ENCODE data around the gene APC2.
"Not testable (repeated sequence)": the region's sequence is repeated elsewhere in the genome, so short reads cannot be mapped to it uniquely, and the experiment has no call there.

APC2 gene

DNA sequence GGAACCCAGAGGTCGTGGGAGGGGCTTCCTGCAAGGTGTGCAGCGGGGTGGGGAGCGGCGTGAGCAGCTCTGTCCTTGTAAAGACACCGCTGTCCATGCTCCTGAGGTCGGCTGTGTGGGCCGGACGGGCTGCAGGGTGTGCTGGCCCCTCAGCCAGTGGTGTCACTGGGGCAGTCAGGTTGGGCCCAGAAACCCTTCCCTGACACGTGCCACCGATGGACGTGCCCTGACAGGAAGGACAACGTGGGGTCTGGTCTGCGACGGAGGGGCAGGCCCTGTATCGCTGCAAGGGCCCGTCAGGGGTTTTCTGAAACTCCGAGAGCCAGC, 15.9 kb upstream of the APC2 start:
- Histone ChIP-seq H3K9ac (ENCODE audit: low read length) (no peak overlapping the region), H3K27me3 (ENCODE audit: control insufficient read depth in 1 of 2, insufficient read depth in 2 of 2, low read length in 2 of 2) (no peaks in the 10 kb centered on the region), H3K9me3 (ENCODE audit: low read length) (no peaks in the 10 kb centered on the region), H3K27ac (ENCODE audit: low read depth, low read length) (no peak overlapping the region), H3K4me3 (ENCODE audit: low read depth in 1 of 2, low read length in 2 of 2) (no peak overlapping the region), H3K4me1 (ENCODE audit: insufficient read depth, low read length) (peaks cover 5% of the 10 kb centered on the region), H3K36me3 (ENCODE audit: insufficient read depth, low read length) (peaks cover 37% of the 10 kb centered on the region)

DNA sequence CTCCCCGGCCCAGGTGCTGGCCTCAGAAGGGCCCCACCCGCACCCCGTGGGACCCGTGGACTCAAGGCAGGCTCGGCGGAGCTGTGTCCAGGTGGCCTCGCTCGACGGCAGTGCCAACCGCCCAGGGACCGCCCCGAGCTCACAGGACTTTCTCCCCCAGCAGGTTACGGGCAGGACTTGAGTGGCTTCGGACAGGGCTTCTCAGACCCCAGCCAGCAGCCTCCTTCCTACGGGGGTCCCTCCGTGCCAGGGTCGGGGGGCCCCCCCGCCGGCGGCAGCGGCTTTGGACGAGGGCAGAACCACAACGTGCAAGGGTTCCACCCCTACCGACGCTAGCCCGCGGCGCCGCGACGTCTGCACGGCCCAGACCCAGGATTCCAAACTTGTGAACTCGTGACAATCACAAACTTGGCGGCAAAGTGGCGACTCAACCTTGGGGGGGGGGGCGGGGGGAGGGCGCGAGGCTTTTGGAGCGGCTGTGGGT, 15.3 kb upstream of the APC2 start:
- Histone ChIP-seq H3K9me3 (ENCODE audit: low read length) (no peaks in the 10 kb centered on the region), H3K36me3 (ENCODE audit: insufficient read depth, low read length) (peaks cover 34% of the 10 kb centered on the region), H3K9ac (ENCODE audit: low read length) (no peak overlapping the region), H3K27me3 (ENCODE audit: control insufficient read depth in 1 of 2, insufficient read depth in 2 of 2, low read length in 2 of 2) (no peaks in the 10 kb centered on the region), H3K27ac (ENCODE audit: low read depth, low read length) (no peak overlapping the region), H3K4me1 (ENCODE audit: insufficient read depth, low read length) (peaks cover 11% of the 10 kb centered on the region), H3K4me3 (ENCODE audit: low read depth in 1 of 2, low read length in 2 of 2) (no peak overlapping the region)

DNA sequence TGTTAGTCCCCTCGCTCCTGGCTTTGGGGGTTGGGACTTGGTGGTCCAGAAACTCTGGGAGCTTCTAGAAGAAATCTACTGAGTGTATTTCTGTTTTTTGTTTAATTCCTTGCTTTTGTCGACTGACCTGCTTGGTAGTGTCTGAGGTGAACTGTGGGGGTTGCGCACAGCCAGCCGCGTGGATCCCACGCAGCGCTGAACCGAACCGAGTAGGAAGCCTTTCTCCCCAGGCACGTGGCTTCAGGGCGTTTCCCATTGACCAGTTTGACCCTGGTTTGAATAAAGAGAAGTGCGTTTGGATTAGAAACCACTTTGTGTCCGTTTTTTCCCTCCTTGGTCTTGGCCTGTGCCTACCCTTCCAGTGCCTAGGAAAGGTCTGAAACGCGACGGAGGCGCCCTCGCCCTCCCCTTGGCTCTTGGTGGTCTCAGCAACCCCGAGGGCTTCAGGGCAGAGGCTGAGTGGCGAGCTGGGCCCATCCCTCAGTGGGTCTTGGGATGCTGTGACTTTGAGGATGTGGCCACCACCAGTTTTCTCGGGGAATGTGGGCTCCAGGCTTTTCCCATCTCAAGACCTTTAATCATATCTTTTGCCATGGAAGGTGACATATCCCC, 14.4 kb upstream of the APC2 start:
- Histone ChIP-seq H3K27me3 (ENCODE audit: control insufficient read depth in 1 of 2, insufficient read depth in 2 of 2, low read length in 2 of 2) (no peaks in the 10 kb centered on the region), H3K9ac (ENCODE audit: low read length) (no peak overlapping the region), H3K36me3 (ENCODE audit: insufficient read depth, low read length) (peaks cover 39% of the 10 kb centered on the region), H3K4me3 (ENCODE audit: low read depth in 1 of 2, low read length in 2 of 2) (no peak overlapping the region), H3K4me1 (ENCODE audit: insufficient read depth, low read length) (peaks cover 13% of the 10 kb centered on the region), H3K27ac (ENCODE audit: low read depth, low read length) (no peak overlapping the region), H3K9me3 (ENCODE audit: low read length) (no peaks in the 10 kb centered on the region)

DNA sequence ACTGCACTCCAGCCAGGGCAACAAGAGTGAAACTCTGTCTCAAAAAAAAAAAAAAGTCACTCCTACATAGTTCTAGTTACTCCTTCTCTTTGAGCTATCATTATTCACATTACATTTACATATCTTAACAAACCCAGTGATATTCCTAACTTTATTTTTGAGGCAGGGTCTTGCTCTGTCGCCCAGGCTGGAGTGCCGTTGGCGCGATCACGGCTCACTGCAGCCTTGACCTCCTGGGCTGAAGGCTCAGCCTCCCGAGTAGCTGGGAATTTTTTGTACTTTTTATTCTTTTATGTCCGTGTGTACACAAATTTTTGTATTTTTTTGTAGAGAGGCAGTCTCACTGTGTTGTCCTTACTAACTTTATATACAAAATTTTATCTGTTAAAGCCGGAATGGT, 12.3 kb upstream of the APC2 start:
- Histone ChIP-seq H3K9ac (ENCODE audit: low read length) (no peak overlapping the region), H3K27ac (ENCODE audit: low read depth, low read length) (no peak overlapping the region)

DNA sequence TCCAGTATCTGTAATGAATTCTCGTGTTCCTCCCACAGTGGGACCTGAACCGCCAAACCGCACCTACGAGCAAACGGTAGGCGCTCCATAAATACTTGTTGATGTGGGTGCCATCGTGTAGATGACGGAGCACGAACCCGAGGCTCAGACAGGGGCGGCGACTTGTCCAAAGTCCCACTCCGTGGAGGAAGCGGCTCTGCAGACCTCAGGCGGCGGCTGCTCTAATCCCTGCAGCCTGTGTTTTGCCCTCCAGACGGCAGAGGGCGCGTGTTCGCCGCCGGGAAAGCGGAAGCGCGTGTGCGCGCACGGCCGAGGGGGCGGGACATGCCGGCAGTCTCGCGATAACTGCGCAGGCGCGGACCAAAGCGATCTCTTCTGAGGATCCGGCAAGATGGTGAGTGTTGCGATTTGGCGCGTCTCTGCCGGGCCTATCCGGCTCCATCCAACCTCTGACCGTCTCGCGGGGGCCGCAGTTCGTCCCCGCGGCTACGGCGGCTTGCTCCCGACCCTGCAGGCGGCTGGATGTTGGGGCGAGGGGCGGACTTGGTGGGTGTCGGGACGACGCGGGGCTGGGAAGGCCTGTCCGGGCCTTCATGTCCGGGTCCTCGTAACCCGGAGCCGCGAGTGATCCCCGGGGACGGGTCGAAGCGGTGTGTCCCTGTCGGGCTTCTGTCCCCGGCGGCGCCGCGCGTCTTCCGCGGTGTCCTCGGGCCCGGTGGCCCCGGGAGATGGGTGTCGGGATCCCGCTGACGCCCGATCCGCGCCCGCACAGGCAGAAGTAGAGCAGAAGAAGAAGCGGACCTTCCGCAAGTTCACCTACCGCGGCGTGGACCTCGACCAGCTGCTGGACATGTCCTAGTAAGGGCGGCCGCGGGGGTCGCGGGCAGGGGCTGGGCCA, 11.6 kb upstream of the APC2 start, which contains the start of gene RPS15:
Gene RPS15, plus strand, starts transcription at position 362 of the 898 bp plus-strand sequence. Its CDS starts 30 bp downstream, at position 392.
- Histone ChIP-seq H3K4me1 (ENCODE audit: insufficient read depth, low read length) (peaks cover 13% of the 10 kb centered on the region), H3K36me3 (ENCODE audit: insufficient read depth, low read length) (peaks cover 32% of the 10 kb centered on the region), H3K27me3 (ENCODE audit: control insufficient read depth in 1 of 2, insufficient read depth in 2 of 2, low read length in 2 of 2) (no peaks in the 10 kb centered on the region), H3K4me3 (ENCODE audit: low read depth in 1 of 2, low read length in 2 of 2) (peak within 1 kb of the TSS; percentile 63 to 87), H3K9ac (ENCODE audit: low read length) (peak within 1 kb of the TSS; percentile 50), H3K9me3 (ENCODE audit: low read length) (no peaks in the 10 kb centered on the region), H3K27ac (ENCODE audit: low read depth, low read length) (peak within 1 kb of the TSS; percentile 91)

More for the DNA sequence above, 12.3 kb upstream of the APC2 start:
- Histone ChIP-seq H3K4me3 (ENCODE audit: low read depth in 1 of 2, low read length in 2 of 2) (peak overlapping the region; percentile 13 to 32), H3K9me3 (ENCODE audit: low read length) (no peaks in the 10 kb centered on the region), H3K27me3 (ENCODE audit: control insufficient read depth in 1 of 2, insufficient read depth in 2 of 2, low read length in 2 of 2) (no peaks in the 10 kb centered on the region), H3K36me3 (ENCODE audit: insufficient read depth, low read length) (peaks cover 38% of the 10 kb centered on the region), H3K4me1 (ENCODE audit: insufficient read depth, low read length) (peaks cover 13% of the 10 kb centered on the region)

DNA sequence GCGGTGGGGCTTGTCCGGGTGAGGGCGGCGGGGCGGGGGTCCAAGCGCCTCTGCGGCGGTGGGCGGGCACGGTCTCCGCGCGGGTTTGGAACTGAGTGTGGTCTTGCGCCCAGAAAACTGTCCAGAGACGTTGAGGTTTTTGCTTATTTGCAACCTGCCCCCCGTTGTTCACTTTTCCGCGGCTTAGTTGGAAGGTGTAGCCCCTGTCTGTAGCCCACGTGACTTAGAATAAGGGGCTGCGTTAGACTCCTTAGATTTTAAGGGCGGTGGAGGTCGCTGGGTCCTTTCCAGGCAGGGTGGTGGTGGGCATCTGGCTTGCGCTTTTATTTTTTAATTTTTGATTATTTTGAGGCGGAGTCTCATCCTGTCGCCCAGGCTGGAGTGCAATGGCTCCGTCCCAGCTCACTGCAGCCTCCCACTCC, 11.0 kb upstream of the APC2 start:
- Histone ChIP-seq H3K27ac (ENCODE audit: low read depth, low read length) (peak overlapping the region; percentile 91), H3K4me1 (ENCODE audit: insufficient read depth, low read length) (peaks cover 13% of the 10 kb centered on the region), H3K9ac (ENCODE audit: low read length) (peak overlapping the region; percentile 50), H3K36me3 (ENCODE audit: insufficient read depth, low read length) (peaks cover 27% of the 10 kb centered on the region), H3K4me3 (ENCODE audit: low read depth in 1 of 2, low read length in 2 of 2) (peak overlapping the region; percentile 63 to 87), H3K9me3 (ENCODE audit: low read length) (no peaks in the 10 kb centered on the region), H3K27me3 (ENCODE audit: control insufficient read depth in 1 of 2, insufficient read depth in 2 of 2, low read length in 2 of 2) (no peaks in the 10 kb centered on the region)

DNA sequence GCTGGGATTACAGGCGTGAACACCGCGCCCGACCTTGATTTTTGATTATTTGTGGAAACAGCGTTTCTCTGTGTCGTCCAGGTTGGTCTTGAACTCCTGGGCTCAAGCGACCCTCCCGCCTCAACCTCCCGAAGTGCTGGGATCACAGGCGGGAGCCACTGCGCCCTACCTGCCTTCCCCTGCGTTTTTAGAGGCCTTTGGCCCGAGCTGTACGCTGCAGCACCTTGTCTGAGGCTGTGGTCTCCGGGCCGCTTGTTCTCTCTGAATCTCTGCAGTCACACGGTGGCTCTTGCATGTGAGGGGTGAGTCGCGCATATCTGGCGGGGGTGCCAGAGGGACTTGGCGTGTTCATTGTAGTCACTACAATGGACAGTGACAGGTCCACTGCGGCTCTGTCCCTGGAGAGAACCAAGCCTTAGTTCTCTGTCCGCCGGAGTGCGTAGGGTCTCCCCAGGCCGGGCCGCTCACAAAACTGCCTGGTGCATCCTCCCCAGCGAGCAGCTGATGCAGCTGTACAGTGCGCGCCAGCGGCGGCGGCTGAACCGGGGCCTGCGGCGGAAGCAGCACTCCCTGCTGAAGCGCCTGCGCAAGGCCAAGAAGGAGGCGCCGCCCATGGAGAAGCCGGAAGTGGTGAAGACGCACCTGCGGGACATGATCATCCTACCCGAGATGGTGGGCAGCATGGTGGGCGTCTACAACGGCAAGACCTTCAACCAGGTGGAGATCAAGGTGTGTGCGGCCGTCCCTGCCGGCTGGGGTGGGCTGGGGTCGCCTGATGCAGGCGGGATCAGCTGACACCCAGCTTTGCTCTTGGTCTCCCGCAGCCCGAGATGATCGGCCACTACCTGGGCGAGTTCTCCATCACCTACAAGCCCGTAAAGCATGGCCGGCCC, 10.2 kb upstream of the APC2 start:
- Histone ChIP-seq H3K36me3 (ENCODE audit: insufficient read depth, low read length) (peaks cover 24% of the 10 kb centered on the region), H3K9ac (ENCODE audit: low read length) (peak overlapping the region; percentile 50), H3K4me1 (ENCODE audit: insufficient read depth, low read length) (peaks cover 14% of the 10 kb centered on the region), H3K4me3 (ENCODE audit: low read depth in 1 of 2, low read length in 2 of 2) (peak overlapping the region; percentile 63 to 87)
- H3K9me3 ChIP-seq (ENCODE audit: low read length); H3K27me3 ChIP-seq (ENCODE audit: control insufficient read depth in 1 of 2, insufficient read depth in 2 of 2, low read length in 2 of 2); H3K27ac ChIP-seq (ENCODE audit: low read depth, low read length): not testable (repeated sequence)

DNA sequence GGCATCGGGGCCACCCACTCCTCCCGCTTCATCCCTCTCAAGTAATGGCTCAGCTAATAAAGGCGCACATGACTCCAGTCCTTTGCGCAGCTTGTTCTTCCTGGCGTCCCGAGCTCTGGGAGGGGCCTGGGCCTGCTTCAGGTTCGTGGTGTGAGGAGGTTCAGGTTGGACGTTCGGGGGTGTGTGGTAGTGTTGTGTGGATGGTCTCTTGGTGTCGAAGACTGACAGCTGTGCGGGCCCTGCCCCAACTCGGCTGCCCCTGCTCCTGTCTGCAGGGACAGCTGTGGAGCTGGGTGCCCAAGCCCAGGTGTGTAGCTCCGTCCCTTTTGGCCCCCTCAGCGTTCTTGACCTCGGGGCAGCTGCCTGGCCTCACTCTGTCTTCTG, 9.5 kb upstream of the APC2 start:
- Histone ChIP-seq H3K36me3 (ENCODE audit: insufficient read depth, low read length) (peaks cover 24% of the 10 kb centered on the region), H3K9me3 (ENCODE audit: low read length) (no peaks in the 10 kb centered on the region), H3K9ac (ENCODE audit: low read length) (no peak overlapping the region), H3K27me3 (ENCODE audit: control insufficient read depth in 1 of 2, insufficient read depth in 2 of 2, low read length in 2 of 2) (peaks cover 0 to 5% of the 10 kb centered on the region in 2 donors), H3K4me1 (ENCODE audit: insufficient read depth, low read length) (peaks cover 20% of the 10 kb centered on the region), H3K4me3 (ENCODE audit: low read depth in 1 of 2, low read length in 2 of 2) (no peak overlapping the region), H3K27ac (ENCODE audit: low read depth, low read length) (no peak overlapping the region)

DNA sequence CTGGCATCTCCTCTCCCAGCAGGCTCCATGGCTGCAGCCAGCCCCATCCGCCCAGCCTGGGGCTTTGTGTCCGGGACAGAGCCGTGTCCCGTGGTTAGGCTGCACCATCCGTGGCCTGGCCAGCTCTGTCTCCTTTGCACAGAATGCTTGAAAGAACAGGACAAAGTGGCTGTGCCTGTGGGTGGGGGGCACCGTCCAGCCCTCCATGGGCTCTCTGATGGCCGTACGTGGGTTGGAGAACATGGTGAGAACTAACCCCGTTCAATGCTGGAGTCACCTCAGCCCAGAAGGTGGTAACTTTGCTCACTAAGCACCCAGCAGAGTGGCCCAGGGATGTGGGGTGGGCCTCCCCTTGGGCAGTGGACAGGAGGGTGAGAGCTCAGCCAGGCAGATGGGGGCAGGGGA, 8.9 kb upstream of the APC2 start:
- Histone ChIP-seq H3K4me3 (ENCODE audit: low read depth in 1 of 2, low read length in 2 of 2) (no peak overlapping the region), H3K36me3 (ENCODE audit: insufficient read depth, low read length) (peaks cover 24% of the 10 kb centered on the region), H3K27ac (ENCODE audit: low read depth, low read length) (no peak overlapping the region), H3K27me3 (ENCODE audit: control insufficient read depth in 1 of 2, insufficient read depth in 2 of 2, low read length in 2 of 2) (peaks cover 0 to 10% of the 10 kb centered on the region in 2 donors), H3K9me3 (ENCODE audit: low read length) (no peaks in the 10 kb centered on the region), H3K9ac (ENCODE audit: low read length) (no peak overlapping the region), H3K4me1 (ENCODE audit: insufficient read depth, low read length) (peaks cover 21% of the 10 kb centered on the region)

DNA sequence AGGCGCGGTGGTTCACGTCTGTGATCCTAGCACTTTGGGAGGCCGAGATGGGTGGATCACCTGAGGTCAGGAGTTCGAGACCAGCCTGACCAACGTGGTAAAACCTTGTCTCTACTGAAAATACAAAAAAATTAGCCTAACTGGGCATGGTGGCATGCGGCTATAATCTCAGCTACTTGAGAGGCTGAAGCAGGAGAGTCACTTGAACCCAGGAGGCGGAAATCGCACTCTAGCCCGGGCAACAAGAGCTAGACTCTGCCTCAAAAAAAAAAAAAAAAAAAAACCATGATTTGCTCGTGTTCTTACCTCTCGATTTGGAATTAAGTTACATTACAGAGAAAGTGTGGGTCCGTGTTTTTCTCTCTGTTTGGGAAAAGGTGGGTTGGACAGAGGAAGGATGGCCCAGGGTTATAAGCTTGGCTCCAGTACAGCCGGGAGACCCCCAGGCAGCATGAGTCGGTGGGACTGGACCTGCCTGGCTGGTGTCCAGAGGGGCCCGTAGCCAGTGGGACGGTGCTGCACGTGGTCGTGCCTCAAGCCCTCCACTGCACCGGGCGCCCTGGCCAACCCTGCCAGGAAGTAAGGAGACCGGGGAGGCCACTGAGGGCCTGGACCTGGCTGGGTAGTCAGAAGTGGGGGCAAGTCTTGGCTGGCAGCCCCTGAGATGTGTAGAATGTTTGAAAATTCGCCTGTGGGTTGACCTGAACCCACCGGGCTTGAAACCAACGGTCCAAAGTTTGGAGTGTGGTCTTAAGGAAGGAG, 8.1 kb upstream of the APC2 start:
- Histone ChIP-seq H3K4me1 (ENCODE audit: insufficient read depth, low read length) (peaks cover 21% of the 10 kb centered on the region), H3K9me3 (ENCODE audit: low read length) (no peaks in the 10 kb centered on the region)

More for the DNA sequence above, 8.1 kb upstream of the APC2 start:
- Histone ChIP-seq H3K27me3 (ENCODE audit: control insufficient read depth in 1 of 2, insufficient read depth in 2 of 2, low read length in 2 of 2) (peaks cover 0 to 18% of the 10 kb centered on the region in 2 donors), H3K36me3 (ENCODE audit: insufficient read depth, low read length) (peaks cover 24% of the 10 kb centered on the region), H3K4me3 (ENCODE audit: low read depth in 1 of 2, low read length in 2 of 2) (no peak overlapping the region), H3K9ac (ENCODE audit: low read length) (no peak overlapping the region), H3K27ac (ENCODE audit: low read depth, low read length) (no peak overlapping the region)
